B cell (primary cell): ENCODE measurements around the gene KIF1A. TPM values are rescaled to one million over a fixed set of nuclear protein-coding genes. Genes with fewer than 3 reads are reported as not detected.

Source experiments
- ATAC-seq: fragments of 200-7000 bp; cut with Tn5 transposase; one replicate; pipeline ENCODE4 v1.10.0; 2021; ENCODE audit warnings: low read depth, mild to moderate bottlenecking, moderate number of reproducible peaks, moderate library complexity
- CTCF ChIA-PET: fragments of 350-600 bp; sonication (Branson Sonifier 250); formaldehyde crosslinking; loops from one replicate; lab custom pipeline; 2021; ENCODE audit warnings: antibody characterized with exemption, inconsistent platforms; lab: Charles Lee
- POLR2A ChIA-PET: fragments of 350-600 bp; sonication (Branson Sonifier 250); formaldehyde crosslinking; loops from one replicate; lab custom pipeline; 2021; ENCODE audit warnings: antibody characterized with exemption; lab: Charles Lee
- DNase-seq: peaks from one replicate; pipeline ENCODE4 v3.0.0; 2013
- H2AFZ ChIP-seq: 2 replicates; pipeline ENCODE4 v1.6.1; 2012; ENCODE audit warnings: mild to moderate bottlenecking, low read depth, low read length; ENCODE audit not compliant: insufficient read depth, poor library complexity, severe bottlenecking
- H3K27ac ChIP-seq, 2 donors: 1 replicate in 1 of 2; 2 replicates in 1 of 2; pipeline ENCODE4 v1.5.1; 2012 to 2013; ENCODE audit warnings: low read length in 2 of 2, mild to moderate bottlenecking in 2 of 2, moderate library complexity in 1 of 2
- H3K27me3 ChIP-seq, 4 experiments: fragments of 200-600 bp in 1 of 4; sonication (generic) in 1 of 4; replicated peaks in 1 of 4; 1 replicate in 2 of 4; 2 replicates in 2 of 4; pipeline versions ENCODE4 v1.6.1 to v1.7.0; 2013 to 2016; ENCODE audit warnings: low read length in 3 of 4, mild to moderate bottlenecking in 2 of 4, mixed read lengths in 1 of 4, moderate library complexity in 1 of 4; ENCODE audit not compliant: insufficient read depth in 4 of 4, control insufficient read depth in 3 of 4; ENCODE audit errors: control extremely low read depth in 1 of 4
- H3K36me3 ChIP-seq, 2 experiments: replicated peaks in 1 of 2; 1 replicate in 1 of 2; 2 replicates in 1 of 2; pipeline versions ENCODE4 v1.6.1 to v1.7.1; 2013; ENCODE audit warnings: low read length in 1 of 2; ENCODE audit not compliant: insufficient read depth in 2 of 2, control insufficient read depth in 1 of 2; ENCODE audit errors: control extremely low read depth in 1 of 2, extremely low read depth in 1 of 2
- H3K4me1 ChIP-seq, 2 donors: fragments of 200-600 bp in 1 of 2; sonication (generic) in 1 of 2; 1 replicate in 1 of 2; 2 replicates in 1 of 2; pipeline versions ENCODE4 v1.5.1 to v1.6.1; 2013 to 2017; ENCODE audit warnings: low read length in 2 of 2; ENCODE audit not compliant: control insufficient read depth in 2 of 2, insufficient read depth in 2 of 2
- H3K4me2 ChIP-seq: replicated peaks from 2 replicates; pipeline ENCODE3; 2012; ENCODE audit warnings: mild to moderate bottlenecking, low read depth, low read length; ENCODE audit not compliant: poor library complexity, severe bottlenecking
- H3K4me3 ChIP-seq, 5 experiments: fragments of 200-600 bp in 1 of 5; sonication (generic) in 1 of 5; 1 replicate in 3 of 5; 2 replicates in 2 of 5; pipeline versions ENCODE4 v1.5.1 to v1.7.0; 2011 to 2016; ENCODE audit warnings: low read length in 4 of 5, mild to moderate bottlenecking in 4 of 5, low read depth in 2 of 5, control low read depth in 1 of 5, moderate library complexity in 1 of 5; ENCODE audit not compliant: insufficient read depth in 1 of 5; ENCODE audit errors: control extremely low read depth in 1 of 5, extremely low read depth in 1 of 5
- H3K79me2 ChIP-seq: fragments of 200-600 bp; sonication (generic); one replicate; pipeline ENCODE4 v1.6.0; 2016; ENCODE audit warnings: low read length; ENCODE audit not compliant: control insufficient read depth, insufficient read depth
- H3K9ac ChIP-seq: fragments of 200-600 bp; sonication (generic); 2 replicates; pipeline ENCODE4 v1.6.1; 2017; ENCODE audit warnings: mild to moderate bottlenecking, low read length, moderate library complexity
- H3K9me3 ChIP-seq, 3 donors: one replicate each; pipeline versions ENCODE4 v1.6.1 to v1.7.1; 2013; ENCODE audit warnings: low read length in 2 of 3; ENCODE audit not compliant: control insufficient read depth in 2 of 3, insufficient read depth in 1 of 3; ENCODE audit errors: control extremely low read depth in 1 of 3
- H4K20me1 ChIP-seq: 2 replicates; pipeline ENCODE4 v1.6.0; 2012; ENCODE audit warnings: mild to moderate bottlenecking, low read length; ENCODE audit not compliant: insufficient read depth, control insufficient read depth, poor library complexity, severe bottlenecking
- H3K27ac Mint-ChIP-seq: one replicate; pipeline ENCODE4 v1.8.0; 2021; ENCODE audit warnings: mixed read lengths
- H3K27me3 Mint-ChIP-seq: one replicate; pipeline ENCODE4 v1.8.0; 2021; ENCODE audit warnings: mixed read lengths
- H3K4me1 Mint-ChIP-seq: one replicate; pipeline ENCODE4 v1.8.0; 2021; ENCODE audit warnings: mixed read lengths
- H3K4me3 Mint-ChIP-seq: one replicate; pipeline ENCODE4 v1.8.0; 2021; ENCODE audit warnings: mixed read lengths
- H3K9me3 Mint-ChIP-seq: one replicate; pipeline ENCODE4 v1.8.0; 2022; ENCODE audit warnings: mixed read lengths; ENCODE audit not compliant: insufficient read depth
- EZH2 ChIP-seq: IDR thresholded peaks from 2 replicates; pipeline ENCODE4 v1.6.1; 2012; ENCODE audit warnings: borderline replicate concordance, low read depth, mild to moderate bottlenecking, moderate library complexity, low read length; ENCODE audit not compliant: insufficient read depth, poor library complexity, severe bottlenecking
- WGBS: methylation state at CpG from one replicate; pipeline ENCODE4 v1.1.5; 2013; ENCODE audit warnings: missing lambda C conversion rate; ENCODE audit not compliant: insufficient coverage; 5-methylcytosine and 5-hydroxymethylcytosine counted together
- intact Hi-C: fragments of 100-400 bp; cut with micrococcal nuclease; formaldehyde crosslinking; loops from one replicate; pipeline ENCODE4 v1.10.0; 2022
- polyA plus RNA-seq: library from polyadenylated mRNA; depleted of rRNA; stranded (reverse); fragments of >200 nt; gene quantifications from 2 replicates; pipeline ENCODE4 v1.2.3, GENCODE V29; 2012
- total RNA-seq, 2 donors: library from RNA; stranded (reverse); fragments of 120-200 nt in 1 of 2; gene quantifications; 1 replicate in 1 of 2; 2 replicates in 1 of 2; pipeline versions ENCODE4 v1.2.3 to v1.2.4, GENCODE V29; 2013 to 2022
- TF ChIP-seq, protein P1 (sequence below): fragments of 200-600 bp; IDR thresholded peaks from one replicate; pipeline ENCODE4 v1.8.0; 2022; ENCODE audit warnings: antibody characterized with exemption, mild to moderate bottlenecking

KIF1A gene
- total and polyA plus RNA-seq, 2 donors (not counting 1 experiment from before 2014, with no cell fraction given) = not detected

GRCh38 chr2:240670950-240671349 lies 149.1 kb downstream of the KIF1A start:
- H3K27ac Mint-ChIP-seq = no peak overlapping the region
- DNase-seq (no peak), ATAC-seq (no peak)
- no peaks in the 10 kb centered on the region for H3K4me1 Mint-ChIP-seq
- Histone ChIP-seq H3K4me1 (no peaks in the 10 kb centered on the region), H2AFZ (no peak overlapping the region), H3K79me2 (no peaks in the 10 kb centered on the region), H3K27ac (no peak overlapping the region), H4K20me1 (no peaks in the 10 kb centered on the region), H3K36me3 (no peaks in the 10 kb centered on the region), H3K4me2 (no peak overlapping the region), H3K9ac (no peak overlapping the region), H3K4me3 (no peak overlapping the region), H3K9me3 (peaks cover 0 to under 1% (median 0%) of the 10 kb centered on the region in 3 donors), H3K27me3 (peaks cover 0 to 11% (median 0%) of the 10 kb centered on the region in 4 experiments)
- intact Hi-C loops = no loop called here
- H3K9me3 Mint-ChIP-seq = peaks cover 3% of the 10 kb centered on the region
- POLR2A ChIA-PET = no interaction called here
- 95% methylated on average over 4 of the region's 4 CpGs for WGBS
- TF ChIP-seq, protein P1, sequence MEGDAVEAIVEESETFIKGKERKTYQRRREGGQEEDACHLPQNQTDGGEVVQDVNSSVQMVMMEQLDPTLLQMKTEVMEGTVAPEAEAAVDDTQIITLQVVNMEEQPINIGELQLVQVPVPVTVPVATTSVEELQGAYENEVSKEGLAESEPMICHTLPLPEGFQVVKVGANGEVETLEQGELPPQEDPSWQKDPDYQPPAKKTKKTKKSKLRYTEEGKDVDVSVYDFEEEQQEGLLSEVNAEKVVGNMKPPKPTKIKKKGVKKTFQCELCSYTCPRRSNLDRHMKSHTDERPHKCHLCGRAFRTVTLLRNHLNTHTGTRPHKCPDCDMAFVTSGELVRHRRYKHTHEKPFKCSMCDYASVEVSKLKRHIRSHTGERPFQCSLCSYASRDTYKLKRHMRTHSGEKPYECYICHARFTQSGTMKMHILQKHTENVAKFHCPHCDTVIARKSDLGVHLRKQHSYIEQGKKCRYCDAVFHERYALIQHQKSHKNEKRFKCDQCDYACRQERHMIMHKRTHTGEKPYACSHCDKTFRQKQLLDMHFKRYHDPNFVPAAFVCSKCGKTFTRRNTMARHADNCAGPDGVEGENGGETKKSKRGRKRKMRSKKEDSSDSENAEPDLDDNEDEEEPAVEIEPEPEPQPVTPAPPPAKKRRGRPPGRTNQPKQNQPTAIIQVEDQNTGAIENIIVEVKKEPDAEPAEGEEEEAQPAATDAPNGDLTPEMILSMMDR = no peak
- no peak for TF ChIP-seq EZH2
- peaks cover 41% of the 10 kb centered on the region for H3K27me3 Mint-ChIP-seq
- no peak overlapping the region for H3K4me3 Mint-ChIP-seq
- CTCF ChIA-PET = no interaction called here

GRCh38 chr2:240670402-240670801 lies 149.6 kb downstream of the KIF1A start:
- Histone ChIP-seq H3K27me3 (peaks cover 0 to 11% (median 0%) of the 10 kb centered on the region in 4 experiments), H3K9me3 (peaks cover 0 to 4% (median 0%) of the 10 kb centered on the region in 3 donors), H3K79me2 (no peaks in the 10 kb centered on the region), H3K36me3 (no peaks in the 10 kb centered on the region), H3K4me1 (no peaks in the 10 kb centered on the region), H3K9ac (no peak overlapping the region), H2AFZ (no peak overlapping the region), H3K27ac (no peak overlapping the region), H3K4me3 (no peak overlapping the region), H4K20me1 (no peaks in the 10 kb centered on the region), H3K4me2 (no peak overlapping the region)
- Mint-ChIP-seq H3K9me3 (peaks cover 4% of the 10 kb centered on the region), H3K27me3 (peaks cover 45% of the 10 kb centered on the region), H3K27ac (no peak overlapping the region), H3K4me1 (no peaks in the 10 kb centered on the region), H3K4me3 (no peak overlapping the region)
- no peak for TF ChIP-seq EZH2
- TF ChIP-seq, protein P1 = no peak
- WGBS = 90% methylated on average over 7 of the region's 7 CpGs
- POLR2A ChIA-PET = no interaction called here
- ATAC-seq (no peak), DNase-seq (no peak)
- CTCF ChIA-PET = no interaction called here
- intact Hi-C loops = no loop called here
